HG03520 (cell line): Measurements from ENCODE around the gene PCDHGA6.
"Not testable (repeated sequence)": the region's sequence is repeated elsewhere in the genome, so short reads cannot be mapped to it uniquely, and the experiment has no call there.

Experiments
- ATAC-seq: cut with Tn5 transposase; IDR thresholded peaks from one replicate; pipeline ENCODE4 v1.9.1; 2021; ENCODE audit warnings: mild to moderate bottlenecking, moderate library complexity; ENCODE audit not compliant: unreplicated experiment

The PCDHGA6 gene

GRCh38 chr5:141392429-141393198 is 18.9 kb downstream of the PCDHGA6 start, which contains the start of gene PCDHGA8:
PCDHGA8 (plus strand) TSS chr5:141392633; CDS start chr5:141392814, 181 bp downstream.
- ATAC-seq: no peak

DNA sequence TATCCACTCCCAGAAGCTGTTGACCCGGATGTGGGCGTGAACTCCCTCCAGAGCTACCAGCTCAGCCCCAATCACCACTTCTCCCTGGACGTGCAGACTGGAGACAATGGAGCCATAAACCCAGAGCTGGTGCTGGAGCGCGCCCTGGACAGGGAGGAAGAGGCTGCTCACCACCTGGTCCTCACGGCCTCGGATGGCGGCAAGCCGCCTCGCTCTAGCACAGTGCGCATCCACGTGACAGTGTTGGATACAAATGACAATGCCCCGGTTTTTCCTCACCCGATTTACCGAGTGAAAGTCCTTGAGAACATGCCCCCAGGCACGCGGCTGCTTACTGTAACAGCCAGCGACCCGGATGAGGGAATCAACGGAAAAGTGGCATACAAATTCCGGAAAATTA is 19.6 kb downstream of the PCDHGA6 start:
- no peak for ATAC-seq

- ATAC-seq: not testable (repeated sequence)
Observed at GRCh38 chr5:141394401-141395187, 20.9 kb downstream of the PCDHGA6 start.

GRCh38 chr5:141397756-141398551 is 24.3 kb downstream of the PCDHGA6 start, which contains the start of gene PCDHGB5:
PCDHGB5 (plus strand) TSS chr5:141397947; CDS start chr5:141398128, 181 bp downstream.
- peak; percentile 100 for ATAC-seq

DNA sequence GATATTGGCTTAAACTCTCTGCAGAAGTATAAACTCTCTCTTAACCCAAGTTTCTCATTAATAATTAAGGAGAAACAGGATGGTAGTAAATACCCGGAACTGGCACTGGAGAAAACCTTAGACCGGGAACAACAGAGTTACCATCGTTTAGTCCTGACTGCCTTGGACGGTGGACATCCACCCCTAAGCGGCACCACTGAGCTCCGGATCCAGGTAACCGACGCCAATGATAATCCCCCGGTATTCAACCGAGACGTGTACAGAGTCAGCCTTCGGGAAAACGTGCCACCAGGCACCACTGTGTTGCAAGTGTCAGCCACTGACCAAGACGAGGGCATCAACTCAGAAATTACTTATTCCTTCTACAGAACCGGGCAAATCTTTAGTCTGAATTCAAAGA is 24.9 kb downstream of the PCDHGA6 start:
- ATAC-seq: no peak

DNA sequence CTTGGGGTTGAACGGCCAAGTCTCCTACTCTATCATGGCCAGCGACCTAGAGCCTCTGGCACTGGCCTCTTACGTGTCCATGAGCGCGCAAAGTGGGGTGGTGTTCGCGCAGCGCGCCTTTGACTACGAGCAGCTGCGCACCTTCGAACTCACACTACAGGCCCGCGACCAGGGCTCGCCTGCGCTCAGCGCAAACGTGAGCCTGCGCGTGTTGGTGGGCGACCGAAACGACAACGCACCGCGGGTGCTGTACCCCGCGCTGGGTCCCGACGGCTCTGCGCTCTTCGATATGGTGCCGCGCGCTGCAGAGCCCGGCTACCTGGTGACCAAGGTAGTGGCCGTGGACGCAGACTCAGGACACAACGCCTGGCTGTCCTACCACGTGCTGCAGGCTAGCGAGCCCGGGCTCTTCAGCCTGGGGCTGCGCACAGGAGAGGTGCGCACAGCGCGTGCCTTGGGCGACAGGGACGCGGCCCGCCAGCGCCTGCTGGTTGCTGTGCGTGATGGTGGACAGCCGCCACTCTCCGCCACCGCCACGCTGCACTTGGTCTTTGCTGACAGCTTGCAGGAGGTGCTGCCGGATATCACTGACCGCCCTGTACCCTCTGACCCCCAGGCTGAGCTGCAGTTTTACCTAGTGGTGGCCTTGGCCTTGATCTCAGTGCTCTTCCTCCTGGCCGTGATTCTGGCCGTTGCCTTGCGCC is 26.0 kb downstream of the PCDHGA6 start:
- no peak for ATAC-seq

- no peak for ATAC-seq
Observed at GRCh38 chr5:141402553-141403243, 29.0 kb downstream of the PCDHGA6 start, which contains the start of gene PCDHGA9. PCDHGA9 (plus strand) TSS chr5:141402778; CDS start chr5:141402953, 175 bp downstream.

- ATAC-seq: no peak
Observed at GRCh38 chr5:141403387-141403786, 29.7 kb downstream of the PCDHGA6 start.

GRCh38 chr5:141407790-141408505 is 34.3 kb downstream of the PCDHGA6 start, which contains the start of gene PCDHGB6:
PCDHGB6 (plus strand) TSS chr5:141408021; CDS start chr5:141408203, 182 bp downstream.
- ATAC-seq: not testable (repeated sequence)

- ATAC-seq: no peak
Observed at GRCh38 chr5:141409598-141410306, 36.1 kb downstream of the PCDHGA6 start.

DNA sequence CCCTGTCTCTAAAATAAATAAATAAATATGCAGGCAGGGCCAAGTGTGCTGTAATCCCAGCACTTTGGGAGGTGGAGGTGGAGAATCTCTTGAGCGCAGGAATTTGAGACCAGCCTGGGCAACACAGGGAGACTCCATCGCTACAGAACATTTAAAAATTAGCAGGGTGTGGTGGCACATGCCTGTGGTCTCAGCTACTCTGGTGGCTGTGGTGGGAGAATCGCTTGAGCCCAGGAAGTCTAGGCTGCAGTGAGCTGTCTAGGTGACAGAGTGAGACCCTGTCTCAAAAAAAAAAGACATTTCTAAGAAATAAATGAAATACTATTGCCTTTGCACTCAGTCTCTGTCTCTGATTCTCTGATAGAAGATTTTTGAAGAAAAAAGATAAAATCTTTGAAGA is 37.9 kb downstream of the PCDHGA6 start:
- no peak for ATAC-seq

GRCh38 chr5:141412854-141413539 is 39.3 kb downstream of the PCDHGA6 start, which contains the start of gene PCDHGA10:
PCDHGA10 (plus strand) TSS chr5:141412987; CDS start chr5:141413176, 189 bp downstream.
- ATAC-seq: peak; percentile 76

GRCh38 chr5:141413540-141414069 is 39.9 kb downstream of the PCDHGA6 start:
- ATAC-seq: no peak

GRCh38 chr5:141414548-141415274 is 41.0 kb downstream of the PCDHGA6 start:
- ATAC-seq: not testable (repeated sequence)

DNA sequence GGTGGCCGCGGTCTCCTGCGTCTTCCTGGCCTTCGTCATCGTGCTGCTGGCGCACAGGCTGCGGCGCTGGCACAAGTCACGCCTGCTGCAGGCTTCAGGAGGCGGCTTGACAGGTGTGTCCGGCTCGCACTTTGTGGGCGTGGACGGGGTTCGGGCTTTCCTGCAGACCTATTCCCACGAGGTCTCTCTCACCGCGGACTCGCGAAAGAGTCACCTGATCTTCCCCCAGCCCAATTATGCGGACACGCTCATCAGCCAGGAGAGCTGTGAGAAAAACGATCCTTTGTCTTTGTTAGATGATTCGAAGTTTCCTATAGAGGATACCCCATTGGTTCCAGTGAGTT is 41.6 kb downstream of the PCDHGA6 start:
- not testable (repeated sequence) for ATAC-seq

GRCh38 chr5:141417494-141418172 is 43.9 kb downstream of the PCDHGA6 start, which contains the start of gene PCDHGB7:
PCDHGB7 (plus strand) TSS chr5:141417677; CDS start chr5:141417860, 183 bp downstream.
- ATAC-seq: peak; percentile 74
